HEK293T (cell line): ENCODE data around the gene SLC28A3.

Experiments
- CTCF ChIA-PET: fragments of 350-600 bp; formaldehyde crosslinking; extraction: SDS; loops from one replicate; lab custom pipeline; 2021; ENCODE audit warnings: antibody characterized with exemption, inconsistent platforms; lab: Yijun Ruan, JAX
- POLR2A ChIA-PET: fragments of 350-600 bp; formaldehyde crosslinking; extraction: SDS; loops from one replicate; lab custom pipeline; 2020; ENCODE audit warnings: antibody characterized with exemption, inconsistent platforms; lab: Yijun Ruan, JAX
- DNase-seq: peaks from one replicate; pipeline ENCODE4 v3.0.0; 2012; ENCODE audit warnings: mixed read lengths; ENCODE audit errors: extremely low spot score
- ARNT ChIP-seq: fragments of 450-650 bp; IDR thresholded peaks from 2 replicates; pipeline ENCODE4 v1.6.1; 2017; ENCODE audit warnings: mild to moderate bottlenecking
- BHLHE40 ChIP-seq: fragments of 450-650 bp; IDR thresholded peaks from 2 replicates; pipeline ENCODE4 v1.6.1; 2016; ENCODE audit warnings: mild to moderate bottlenecking, moderate library complexity, borderline replicate concordance
- CTBP1 ChIP-seq: fragments of 450-650 bp; IDR thresholded peaks from 2 replicates; pipeline ENCODE4 v1.6.1; 2016; ENCODE audit warnings: borderline replicate concordance
- ELF4 ChIP-seq: fragments of 450-650 bp; IDR thresholded peaks from 2 replicates; pipeline ENCODE4 v1.6.1; 2017; ENCODE audit warnings: antibody characterized with exemption
- FOXA1 ChIP-seq: fragments of 450-650 bp; IDR thresholded peaks from 2 replicates; pipeline ENCODE4 v1.6.1; 2016; ENCODE audit warnings: mild to moderate bottlenecking
- FOXK2 ChIP-seq: fragments of 450-650 bp; IDR thresholded peaks from 2 replicates; pipeline ENCODE4 v1.6.1; 2016; ENCODE audit warnings: mild to moderate bottlenecking
- FOXM1 ChIP-seq: fragments of 450-650 bp; IDR thresholded peaks from 2 replicates; pipeline ENCODE4 v1.6.1; 2017; ENCODE audit warnings: mild to moderate bottlenecking, borderline replicate concordance
- HDGF ChIP-seq: fragments of 450-650 bp; IDR thresholded peaks from 2 replicates; pipeline ENCODE4 v1.6.1; 2017; ENCODE audit warnings: antibody characterized with exemption, borderline replicate concordance
- L3MBTL2 ChIP-seq: fragments of 450-650 bp; conservative IDR thresholded peaks from 2 replicates; pipeline ENCODE4 v1.6.1; 2016; ENCODE audit warnings: mild to moderate bottlenecking
- LEF1 ChIP-seq: fragments of 450-650 bp; IDR thresholded peaks from 2 replicates; pipeline ENCODE4 v1.6.1; 2017; ENCODE audit warnings: mild to moderate bottlenecking, borderline replicate concordance
- NFRKB ChIP-seq: fragments of 450-650 bp; IDR thresholded peaks from 2 replicates; pipeline ENCODE4 v1.6.1; 2016; ENCODE audit warnings: mild to moderate bottlenecking, moderate library complexity
- SP1 ChIP-seq: fragments of 450-650 bp; IDR thresholded peaks from 2 replicates; pipeline ENCODE4 v1.6.1; 2017
- SUZ12 ChIP-seq: fragments of 450-650 bp; IDR thresholded peaks from 2 replicates; pipeline ENCODE4 v1.6.1; 2016; ENCODE audit warnings: mild to moderate bottlenecking
- TARDBP ChIP-seq: fragments of 450-650 bp; IDR thresholded peaks from 2 replicates; pipeline ENCODE4 v1.6.1; 2016
- ZNF384 ChIP-seq: fragments of 450-650 bp; IDR thresholded peaks from 2 replicates; pipeline ENCODE4 v1.6.1; 2016
- TF ChIP-seq, protein P1 (sequence below): fragments of 450-650 bp; IDR thresholded peaks from 2 replicates; pipeline ENCODE4 v1.6.1; 2016

SLC28A3 gene

GRCh38 chr9:84283946-84284345 lies 56.6 kb downstream of the SLC28A3 start:
- POLR2A ChIA-PET = no interaction called here
- CTCF ChIA-PET = no interaction called here

DNA sequence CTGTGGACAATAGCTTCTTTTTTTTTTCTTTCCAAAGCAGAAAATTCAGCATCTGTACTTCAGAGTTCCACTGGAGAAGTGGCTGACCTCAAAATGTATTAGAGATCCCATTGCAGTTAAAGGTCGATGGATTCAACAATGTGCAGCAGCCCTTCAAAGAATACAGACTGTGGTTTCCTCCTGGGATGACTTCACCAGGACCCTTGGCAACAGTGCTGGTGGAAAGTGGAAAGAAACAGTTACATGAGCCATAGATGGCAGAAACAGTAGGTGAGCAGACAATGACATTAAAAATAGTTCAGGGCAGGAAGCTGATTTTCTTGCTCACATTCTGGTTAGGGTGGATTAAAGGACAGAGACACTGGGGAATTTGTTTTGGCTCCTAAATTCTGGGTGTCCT lies 62.4 kb downstream of the SLC28A3 start:
- no peak for DNase-seq
- no peak for TF ChIP-seq HDGF
- TF ChIP-seq FOXA1 = no peak
- TF ChIP-seq SUZ12 = no peak
- no peak for TF ChIP-seq LEF1
- no peak for TF ChIP-seq CTBP1
- TF ChIP-seq, protein P1, sequence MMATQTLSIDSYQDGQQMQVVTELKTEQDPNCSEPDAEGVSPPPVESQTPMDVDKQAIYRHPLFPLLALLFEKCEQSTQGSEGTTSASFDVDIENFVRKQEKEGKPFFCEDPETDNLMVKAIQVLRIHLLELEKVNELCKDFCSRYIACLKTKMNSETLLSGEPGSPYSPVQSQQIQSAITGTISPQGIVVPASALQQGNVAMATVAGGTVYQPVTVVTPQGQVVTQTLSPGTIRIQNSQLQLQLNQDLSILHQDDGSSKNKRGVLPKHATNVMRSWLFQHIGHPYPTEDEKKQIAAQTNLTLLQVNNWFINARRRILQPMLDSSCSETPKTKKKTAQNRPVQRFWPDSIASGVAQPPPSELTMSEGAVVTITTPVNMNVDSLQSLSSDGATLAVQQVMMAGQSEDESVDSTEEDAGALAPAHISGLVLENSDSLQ = no peak
- no peak for TF ChIP-seq FOXK2
- TF ChIP-seq BHLHE40 = no peak
- no peak for TF ChIP-seq L3MBTL2
- TF ChIP-seq SP1 = no peak
- TF ChIP-seq ARNT = no peak
- no peak for TF ChIP-seq TARDBP
- TF ChIP-seq NFRKB = no peak
- TF ChIP-seq ZNF384 = no peak
- no peak for TF ChIP-seq FOXM1
- CTCF ChIA-PET = interaction anchor here (1.3 kb wide), 1 partner anchor 35 kb away, joined by 3 read pairs; no protein-coding TSS in a partner anchor
- POLR2A ChIA-PET = no interaction called here

More at GRCh38 chr9:84283946-84284345, 56.6 kb downstream of the SLC28A3 start:
- no peak for DNase-seq
- TF ChIP-seq FOXA1 = no peak
- TF ChIP-seq FOXK2 = no peak
- TF ChIP-seq SP1 = no peak
- no peak for TF ChIP-seq BHLHE40
- no peak for TF ChIP-seq ZNF384
- no peak for TF ChIP-seq ELF4
- no peak for TF ChIP-seq SUZ12
- TF ChIP-seq CTBP1 = no peak
- TF ChIP-seq ARNT = no peak
- TF ChIP-seq NFRKB = no peak
- no peak for TF ChIP-seq FOXM1

DNA sequence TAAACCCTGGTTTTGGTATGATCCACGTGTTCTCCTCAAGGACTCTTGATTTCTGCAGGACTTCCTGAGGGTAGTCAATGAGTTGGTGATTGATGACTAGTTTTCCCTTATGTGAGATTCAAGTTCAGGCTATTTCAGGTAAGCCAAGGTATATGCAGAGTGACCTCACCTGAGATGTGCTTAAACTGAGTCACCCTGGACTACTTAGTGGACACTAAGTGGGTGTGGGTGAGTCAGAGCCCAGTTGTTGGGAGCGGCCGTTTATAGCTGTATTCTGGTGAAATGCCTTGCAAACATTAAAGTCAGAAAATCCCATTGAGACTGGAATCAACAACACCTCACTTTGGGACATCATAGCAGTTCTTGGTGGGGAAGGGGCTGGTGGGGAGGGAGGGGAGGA lies 62.9 kb downstream of the SLC28A3 start:
- ChIA-PET POLR2A (no interaction called here), CTCF (interaction anchor here (1.3 kb wide), 1 partner anchor 35 kb away, joined by 3 read pairs; no protein-coding TSS in a partner anchor)
- DNase-seq = no peak
- no peak for TF ChIP-seq CTBP1
- TF ChIP-seq L3MBTL2 = no peak
- TF ChIP-seq, protein P1 = no peak
- TF ChIP-seq ARNT = no peak
- TF ChIP-seq SP1 = no peak
- no peak for TF ChIP-seq NFRKB

- ChIA-PET CTCF (no interaction called here), POLR2A (no interaction called here)
- DNase-seq = no peak
- TF ChIP-seq BHLHE40 (no peak), SP1 (no peak), ELF4 (no peak), TARDBP (no peak)
Measured at GRCh38 chr9:84276741-84277140, 63.8 kb downstream of the SLC28A3 start.

GRCh38 chr9:84271921-84272556 lies 68.5 kb downstream of the SLC28A3 start:
- ChIA-PET POLR2A (no interaction called here), CTCF (no interaction called here)
- no peak for DNase-seq
- no peak for TF ChIP-seq NFRKB

- ChIA-PET POLR2A (no interaction called here), CTCF (no interaction called here)
- TF ChIP-seq L3MBTL2 (no peak), SUZ12 (no peak), FOXK2 (no peak)
- DNase-seq = no peak
Measured at GRCh38 chr9:84271531-84271900, 69.0 kb downstream of the SLC28A3 start.

- no peak for DNase-seq
- TF ChIP-seq SP1 = no peak
- TF ChIP-seq ARNT = no peak
- no peak for TF ChIP-seq ZNF384
- TF ChIP-seq FOXA1 = no peak
- TF ChIP-seq FOXM1 = no peak
- no peak for TF ChIP-seq LEF1
- TF ChIP-seq FOXK2 = no peak
- TF ChIP-seq CTBP1 = no peak
- TF ChIP-seq HDGF = no peak
- no peak for TF ChIP-seq ELF4
- TF ChIP-seq BHLHE40 = no peak
- TF ChIP-seq NFRKB = no peak
- TF ChIP-seq, protein P1 = no peak
- no peak for TF ChIP-seq L3MBTL2
- ChIA-PET POLR2A (no interaction called here), CTCF (interaction anchor here (0.6 kb wide), 1 partner anchor 102 kb away, joined by 3 read pairs; no protein-coding TSS in a partner anchor)
Measured at GRCh38 chr9:84270847-84271530, 69.6 kb downstream of the SLC28A3 start.
